ENCODE results near the gene ERO1B.

ERO1B gene

GRCh38 chr1:236181059-236181458 lies 100.7 kb downstream of the ERO1B start:
- DNase-seq (ENCODE audit: low read depth, low spot score), result no peak

GRCh38 chr1:236179634-236180033 lies 102.1 kb downstream of the ERO1B start:
- no peak for DNase-seq (ENCODE audit: low read depth, low spot score)

- DNase-seq (ENCODE audit: low read depth, low spot score), result no peak
Observed at GRCh38 chr1:236176337-236177336, 105.1 kb downstream of the ERO1B start.

- DNase-seq (ENCODE audit: low read depth, low spot score), result no peak
Observed at GRCh38 chr1:236175642-236176336, 106.0 kb downstream of the ERO1B start.

- no peak for DNase-seq (ENCODE audit: low read depth, low spot score)
Observed at GRCh38 chr1:236173174-236173767, 108.5 kb downstream of the ERO1B start.

GRCh38 chr1:236172041-236172579 lies 109.6 kb downstream of the ERO1B start:
- no peak for DNase-seq (ENCODE audit: low read depth, low spot score)

GRCh38 chr1:236168716-236169429 lies 112.9 kb downstream of the ERO1B start:
- peak; percentile 15 for DNase-seq (ENCODE audit: low read depth, low spot score)

GRCh38 chr1:236167578-236167977 lies 114.2 kb downstream of the ERO1B start:
- DNase-seq (ENCODE audit: low read depth, low spot score), result no peak

GRCh38 chr1:236167154-236167553 lies 114.6 kb downstream of the ERO1B start:
- no peak for DNase-seq (ENCODE audit: low read depth, low spot score)

- DNase-seq (ENCODE audit: low read depth, low spot score), result no peak
Observed at GRCh38 chr1:236166041-236166440, 115.7 kb downstream of the ERO1B start.
